GM18951 (cell line): ENCODE results near the gene JPT1.
A peak's percentile ranks its signal among the peaks of the same experiment; 100 is the strongest.

ENCODE experiments used
- POLR2A ChIP-seq: IDR thresholded peaks from 4 replicates; pipeline ENCODE4 v1.6.1; 2011; ENCODE audit warnings: mild to moderate bottlenecking; ENCODE audit not compliant: insufficient read length, insufficient read depth; ENCODE audit errors: extremely low read depth
- in situ Hi-C: fragments of 300-500 bp; cut with MboI; formaldehyde crosslinking; loops from one replicate; pipeline ENCODE4 v1.12.0; 2022; ENCODE audit warnings: low sequenced_read_pairs, mixed read lengths, inconsistent platforms; ENCODE audit not compliant: unreplicated experiment

JPT1 gene

GRCh38 chr17:75147878-75148546, 6.3 kb downstream of the JPT1 start:
- no peak for TF ChIP-seq POLR2A
- in situ Hi-C loops: loop anchor here (25.0 kb wide), 1 partner anchor 1789 kb away; no protein-coding TSS in a partner anchor

GRCh38 chr17:75146592-75146991, 7.7 kb downstream of the JPT1 start:
- no peak for TF ChIP-seq POLR2A
- in situ Hi-C loops: loop anchor here (25.0 kb wide), 1 partner anchor 1791 kb away; no protein-coding TSS in a partner anchor

DNA sequence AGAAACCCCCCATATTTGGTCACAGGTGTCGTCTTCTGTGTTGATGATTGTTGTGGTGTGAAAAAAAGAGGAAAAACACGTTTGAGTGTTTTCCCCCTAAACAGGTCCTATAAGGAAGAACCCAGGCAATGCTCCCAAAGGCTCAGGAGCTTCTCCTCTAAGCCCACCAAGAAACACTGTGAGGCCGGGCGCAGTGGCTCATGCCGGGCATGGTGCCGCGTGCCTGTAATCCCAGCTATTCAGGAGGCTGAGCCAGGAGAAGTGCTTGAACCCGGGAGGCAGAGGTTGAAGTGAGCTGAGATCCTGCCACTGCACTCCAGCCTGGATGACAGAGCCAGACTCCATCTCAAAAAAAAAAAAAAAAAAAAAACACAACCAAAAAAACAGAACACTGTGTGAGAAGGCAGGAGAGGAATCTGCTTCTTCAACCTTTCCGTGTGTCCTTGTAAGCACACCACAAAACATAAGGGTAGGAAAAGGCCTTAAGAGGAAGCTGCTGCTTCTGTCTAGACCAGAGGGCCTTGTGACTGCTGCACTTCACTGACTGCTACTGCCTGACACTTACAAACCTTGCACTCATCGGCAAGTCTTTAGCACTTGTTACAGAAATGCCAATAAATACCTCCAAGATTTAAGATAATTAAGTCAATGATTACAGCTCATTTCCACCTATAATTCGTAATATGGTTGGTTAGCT, 9.3 kb downstream of the JPT1 start:
- TF ChIP-seq POLR2A: no peak
- in situ Hi-C loops: loop anchor here (25.0 kb wide), 1 partner anchor 1792 kb away; no protein-coding TSS in a partner anchor

DNA sequence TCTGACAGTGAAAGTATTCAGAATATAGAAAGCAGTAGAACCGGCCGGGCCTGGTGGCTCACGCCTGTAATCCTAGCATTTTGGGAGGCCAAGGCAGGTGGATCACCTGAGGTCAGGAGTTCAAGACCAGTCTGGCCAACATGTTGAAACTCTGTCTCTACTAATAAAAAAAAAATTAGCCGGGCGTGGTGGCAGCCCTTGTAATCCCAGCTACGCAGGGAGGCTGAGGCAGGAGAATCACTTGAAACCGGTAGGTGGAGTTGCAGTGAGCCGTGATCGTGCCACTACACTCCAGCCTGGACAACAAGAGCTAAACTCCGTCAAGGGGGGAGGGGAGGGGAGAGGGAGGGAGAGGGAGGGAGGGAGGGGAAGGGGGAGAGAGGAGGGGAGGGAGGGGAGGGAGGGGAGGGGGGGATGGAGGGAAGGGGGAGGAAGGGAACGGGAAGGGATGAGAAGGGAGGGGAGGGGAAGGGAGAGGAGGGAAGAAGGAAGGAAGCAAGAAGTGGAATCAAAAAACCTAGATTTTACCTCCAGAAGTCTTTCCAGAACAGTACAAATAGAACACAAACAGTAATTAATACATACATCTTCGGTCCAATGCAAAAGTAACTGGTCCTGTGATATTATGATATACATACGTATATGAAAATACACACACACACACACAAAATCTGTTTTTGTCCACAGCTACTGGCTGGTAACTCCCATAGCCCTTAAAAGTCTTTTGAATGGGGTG, 11.9 kb downstream of the JPT1 start:
- in situ Hi-C loops: loop anchor here (25.0 kb wide), 1 partner anchor 1795 kb away; no protein-coding TSS in a partner anchor
- TF ChIP-seq POLR2A: no peak

GRCh38 chr17:75138519-75138918, 15.8 kb downstream of the JPT1 start:
- no peak for TF ChIP-seq POLR2A
- in situ Hi-C loops: loop anchor here (25.0 kb wide), 1 partner anchor 1799 kb away; no protein-coding TSS in a partner anchor

DNA sequence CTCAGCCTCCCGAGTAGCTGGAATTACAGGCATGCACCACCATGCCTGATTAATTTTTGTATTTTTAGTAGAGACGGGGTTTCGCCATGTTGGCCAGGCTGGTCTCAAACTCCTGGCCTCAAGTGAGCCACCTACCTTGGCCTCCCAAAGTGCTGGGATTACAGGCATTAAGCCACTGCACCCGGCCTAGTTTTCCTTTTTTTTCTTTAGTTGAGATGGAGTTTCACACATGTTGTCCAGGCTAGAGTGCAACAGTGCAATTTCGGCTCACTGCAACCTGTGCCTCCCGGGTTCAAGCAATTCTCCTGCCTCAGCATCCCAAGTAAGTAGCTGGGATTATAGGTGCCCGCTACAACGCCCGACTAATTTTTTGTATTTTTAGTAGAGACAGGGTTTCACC, 16.6 kb downstream of the JPT1 start:
- in situ Hi-C loops: loop anchor here (25.0 kb wide), 1 partner anchor 1800 kb away; no protein-coding TSS in a partner anchor

DNA sequence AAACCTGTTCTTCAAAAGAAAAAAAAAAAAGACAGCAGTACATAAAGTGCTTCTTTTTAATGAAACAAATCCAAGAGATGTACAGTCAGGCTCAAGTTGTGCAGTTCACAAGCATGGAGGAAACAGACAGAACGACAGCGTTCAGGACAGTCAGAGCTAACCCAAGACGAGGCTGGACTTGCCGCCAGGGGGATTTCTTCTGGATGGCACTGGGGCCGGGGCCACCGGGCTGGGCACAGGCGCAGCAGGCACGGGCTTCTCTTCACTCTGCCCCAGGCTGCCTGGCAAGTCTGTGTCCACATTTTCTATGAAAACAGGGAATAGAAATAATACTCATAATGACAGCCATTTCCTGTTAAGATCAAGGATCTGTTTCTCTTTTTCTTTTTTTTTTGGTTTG, 18.4 kb downstream of the JPT1 start:
- no peak for TF ChIP-seq POLR2A
- in situ Hi-C loops: loop anchor here (25.0 kb wide), 1 partner anchor 1801 kb away; no protein-coding TSS in a partner anchor

DNA sequence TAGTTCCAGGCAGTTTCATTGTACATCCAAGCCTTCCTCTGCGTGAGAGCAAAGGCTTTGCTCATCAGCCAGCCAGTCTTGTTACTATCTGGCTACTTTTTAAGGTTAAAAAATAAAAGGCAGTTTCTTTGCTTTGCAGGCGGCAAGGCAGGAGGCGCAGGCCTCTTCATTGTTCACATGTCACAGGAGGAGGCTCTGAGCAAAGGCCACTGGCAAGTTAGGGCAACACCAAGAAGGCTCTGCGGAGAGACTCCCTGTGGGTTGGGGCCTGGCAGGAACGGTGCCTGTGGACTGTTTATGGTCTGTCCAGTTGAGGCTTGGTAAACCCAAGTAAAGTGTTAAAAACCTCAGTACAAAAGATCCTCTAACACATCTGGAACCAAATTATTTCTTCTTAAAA, 18.9 kb downstream of the JPT1 start:
- TF ChIP-seq POLR2A: no peak
- in situ Hi-C loops: loop anchor here (25.0 kb wide), 1 partner anchor 1802 kb away; no protein-coding TSS in a partner anchor

GRCh38 chr17:75133607-75134347, 20.5 kb downstream of the JPT1 start:
- in situ Hi-C loops: loop anchor here (25.0 kb wide), 1 partner anchor 1804 kb away; no protein-coding TSS in a partner anchor

- no peak for TF ChIP-seq POLR2A
- in situ Hi-C loops: loop anchor here (25.0 kb wide), 1 partner anchor 1804 kb away; no protein-coding TSS in a partner anchor
Measured at GRCh38 chr17:75133001-75133400, 21.3 kb downstream of the JPT1 start.

GRCh38 chr17:75132018-75133000, 22.0 kb downstream of the JPT1 start:
- in situ Hi-C loops: loop anchor here (25.0 kb wide), 1 partner anchor 1805 kb away; no protein-coding TSS in a partner anchor

DNA sequence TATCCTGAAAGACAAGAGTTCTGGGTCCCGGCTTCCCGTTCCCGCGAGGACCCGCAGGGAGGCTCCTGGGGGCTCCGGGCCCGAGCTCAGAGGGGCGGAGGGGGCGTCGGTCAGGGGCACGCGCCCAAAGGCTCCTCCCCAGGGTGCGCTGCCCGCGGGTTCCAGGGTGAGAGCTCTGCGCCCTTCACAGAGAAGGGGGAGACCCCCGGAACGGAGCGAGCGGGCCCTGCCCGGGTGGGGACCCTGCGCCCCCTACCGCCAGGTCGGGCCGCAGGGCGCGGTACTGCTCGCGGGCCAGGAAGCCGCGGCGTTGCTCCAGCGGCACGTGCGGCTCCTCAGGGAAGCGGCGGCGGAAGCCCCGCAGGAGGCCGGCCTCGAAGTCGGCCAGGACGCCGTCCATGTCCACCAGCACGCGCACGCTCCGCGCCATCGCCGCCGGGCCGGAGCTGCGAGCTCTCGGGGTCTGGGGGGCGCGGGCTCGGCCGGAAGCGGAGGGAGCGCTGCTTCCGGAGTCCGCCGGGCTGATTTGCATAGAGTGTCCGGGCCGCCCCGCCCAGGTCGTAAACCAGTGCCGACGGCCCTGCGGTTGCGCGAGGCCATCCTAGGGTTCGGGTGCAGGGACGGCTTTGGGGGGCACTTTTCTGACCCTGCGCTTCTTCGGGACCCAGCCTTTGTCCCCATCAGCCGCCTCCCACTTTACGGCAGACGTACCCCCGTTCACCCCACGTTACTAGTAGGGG, 22.9 kb downstream of the JPT1 start, which contains the start of gene NT5C:
NT5C (minus strand) TSS at position 465 of the 740 bp plus-strand sequence; CDS start at position 430, 35 bp downstream.
- in situ Hi-C loops: loop anchor here (25.0 kb wide), 1 partner anchor 1806 kb away; no protein-coding TSS in a partner anchor
- TF ChIP-seq POLR2A: peak; percentile 97
